NOMO-1 (cell line): ENCODE data around the gene PCDHGB6.
"Not testable (repeated sequence)": the region's sequence is repeated elsewhere in the genome, so short reads cannot be mapped to it uniquely, and the experiment has no call there.

Experiments used
- DNase-seq, 2 experiments: peaks; one replicate each; lab custom pipeline; 2025; ENCODE audit not compliant: unreplicated experiment in 2 of 2; lab: John Stamatoyannopoulos, UW

The PCDHGB6 gene

DNA sequence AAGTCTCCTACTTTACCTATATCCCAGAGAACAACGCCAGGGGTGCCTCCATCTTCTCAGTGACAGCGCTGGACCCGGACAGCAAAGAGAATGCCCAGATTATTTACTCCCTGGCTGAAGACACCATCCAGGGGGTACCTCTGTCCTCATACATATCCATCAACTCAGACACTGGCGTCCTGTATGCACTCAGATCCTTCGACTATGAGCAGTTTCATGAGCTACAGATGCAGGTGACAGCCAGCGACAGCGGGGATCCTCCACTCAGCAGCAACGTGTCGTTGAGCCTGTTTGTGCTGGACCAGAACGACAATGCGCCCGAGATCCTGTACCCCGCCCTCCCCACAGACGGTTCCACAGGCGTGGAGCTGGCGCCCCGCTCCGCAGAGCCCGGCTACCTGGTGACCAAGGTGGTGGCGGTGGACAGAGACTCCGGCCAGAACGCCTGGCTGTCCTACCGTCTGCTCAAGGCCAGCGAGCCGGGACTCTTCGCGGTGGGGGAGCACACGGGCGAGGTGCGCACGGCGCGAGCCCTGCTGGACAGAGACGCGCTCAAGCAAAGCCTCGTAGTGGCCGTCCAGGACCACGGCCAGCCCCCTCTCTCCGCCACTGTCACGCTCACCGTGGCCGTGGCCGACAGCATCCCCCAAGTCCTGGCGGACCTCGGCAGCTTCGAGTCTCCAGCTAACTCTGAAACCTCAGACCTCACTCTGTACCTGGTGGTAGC, 6.9 kb downstream of the PCDHGB6 start:
- not testable (repeated sequence) for DNase-seq

DNA sequence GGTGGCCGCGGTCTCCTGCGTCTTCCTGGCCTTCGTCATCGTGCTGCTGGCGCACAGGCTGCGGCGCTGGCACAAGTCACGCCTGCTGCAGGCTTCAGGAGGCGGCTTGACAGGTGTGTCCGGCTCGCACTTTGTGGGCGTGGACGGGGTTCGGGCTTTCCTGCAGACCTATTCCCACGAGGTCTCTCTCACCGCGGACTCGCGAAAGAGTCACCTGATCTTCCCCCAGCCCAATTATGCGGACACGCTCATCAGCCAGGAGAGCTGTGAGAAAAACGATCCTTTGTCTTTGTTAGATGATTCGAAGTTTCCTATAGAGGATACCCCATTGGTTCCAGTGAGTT, 7.4 kb downstream of the PCDHGB6 start:
- not testable (repeated sequence) for DNase-seq

GRCh38 chr5:141417494-141418172, 9.8 kb downstream of the PCDHGB6 start, which contains the start of gene PCDHGB7:
Gene PCDHGB7, plus strand, starts transcription at chr5:141417677. Its CDS starts 183 bp downstream, at chr5:141417860.
- peak; percentile 31 to 38 for DNase-seq

GRCh38 chr5:141419074-141419880, 11.5 kb downstream of the PCDHGB6 start:
- no peak for DNase-seq

DNA sequence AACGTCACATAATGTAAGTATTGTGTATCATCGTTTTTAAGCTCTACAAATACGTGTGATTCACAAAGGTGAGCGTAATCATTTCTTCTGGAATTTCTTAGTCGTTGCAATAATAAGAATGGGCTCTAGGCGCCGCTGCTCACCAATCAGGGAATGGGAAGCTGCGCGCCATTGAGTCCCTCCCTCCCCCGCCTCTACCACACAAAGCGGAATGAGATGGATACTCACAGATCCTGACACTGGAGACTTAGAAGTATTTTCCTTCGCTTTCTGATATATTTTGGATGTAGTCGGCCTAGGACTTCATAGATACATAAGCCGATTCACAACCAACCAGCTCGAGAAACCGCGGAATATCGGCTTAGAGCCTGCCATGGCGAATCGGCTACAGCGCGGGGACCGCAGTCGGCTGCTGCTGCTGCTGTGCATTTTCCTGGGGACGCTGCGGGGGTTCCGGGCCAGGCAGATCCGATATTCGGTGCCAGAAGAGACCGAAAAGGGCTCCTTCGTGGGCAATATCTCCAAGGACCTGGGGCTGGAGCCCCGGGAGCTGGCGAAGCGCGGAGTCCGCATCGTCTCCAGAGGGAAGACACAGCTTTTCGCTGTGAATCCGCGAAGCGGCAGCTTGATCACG, 13.2 kb downstream of the PCDHGB6 start, which contains the start of gene PCDHGA11:
Gene PCDHGA11, plus strand, starts transcription at position 197 of the 634 bp plus-strand sequence. Its CDS starts 177 bp downstream, at position 374.
- DNase-seq = peak; percentile 42 to 45

- DNase-seq = no peak
Measured at GRCh38 chr5:141421489-141421855, 13.7 kb downstream of the PCDHGB6 start.

- no peak for DNase-seq
Measured at GRCh38 chr5:141422742-141423291, 15.0 kb downstream of the PCDHGB6 start.

DNA sequence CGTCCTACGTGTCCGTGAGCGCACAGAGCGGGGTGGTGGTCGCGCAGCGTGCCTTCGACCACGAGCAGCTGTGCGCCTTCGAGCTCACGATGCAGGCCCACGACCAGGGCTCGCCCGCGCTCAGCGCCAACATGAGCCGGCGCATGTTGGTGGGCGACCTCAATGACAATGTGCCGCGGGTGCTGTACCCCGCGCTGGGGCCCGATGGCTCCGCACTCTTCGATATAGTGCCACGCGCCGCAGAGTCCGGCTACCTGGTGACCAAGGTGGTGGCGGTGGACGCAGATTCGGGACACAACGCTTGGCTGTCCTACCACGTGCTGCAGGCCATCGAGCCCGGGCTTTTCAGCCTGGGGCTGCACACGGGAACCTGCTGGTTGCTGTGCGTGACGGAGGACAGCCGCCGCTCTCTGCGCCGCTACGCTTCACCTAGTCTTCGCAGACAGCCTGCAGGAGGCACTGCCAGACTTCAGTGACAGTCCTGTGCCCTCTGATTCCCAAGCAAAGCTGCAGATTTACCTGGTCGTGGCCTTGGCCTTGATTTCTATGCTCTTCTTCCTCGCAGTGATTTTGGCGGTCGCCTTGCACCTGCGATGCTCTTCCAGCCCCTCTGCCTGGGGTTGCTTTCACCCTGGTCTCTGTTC, 20.1 kb downstream of the PCDHGB6 start:
- DNase-seq = no peak

GRCh38 chr5:141430332-141431113, 22.7 kb downstream of the PCDHGB6 start, which contains the start of gene PCDHGA12:
Gene PCDHGA12, plus strand, starts transcription at chr5:141430507. Its CDS starts 253 bp downstream, at chr5:141430760.
- peak in 1 of 2 experiments; percentile 11 for DNase-seq

GRCh38 chr5:141431286-141431685, 23.5 kb downstream of the PCDHGB6 start:
- DNase-seq = no peak

- not testable (repeated sequence) for DNase-seq
Measured at GRCh38 chr5:141432308-141432707, 24.5 kb downstream of the PCDHGB6 start.

GRCh38 chr5:141432726-141433125, 24.9 kb downstream of the PCDHGB6 start:
- not testable (repeated sequence) for DNase-seq

- no peak for DNase-seq
Measured at GRCh38 chr5:141434006-141434405, 26.2 kb downstream of the PCDHGB6 start.

- DNase-seq = no peak
Measured at GRCh38 chr5:141437221-141437620, 29.4 kb downstream of the PCDHGB6 start.

DNA sequence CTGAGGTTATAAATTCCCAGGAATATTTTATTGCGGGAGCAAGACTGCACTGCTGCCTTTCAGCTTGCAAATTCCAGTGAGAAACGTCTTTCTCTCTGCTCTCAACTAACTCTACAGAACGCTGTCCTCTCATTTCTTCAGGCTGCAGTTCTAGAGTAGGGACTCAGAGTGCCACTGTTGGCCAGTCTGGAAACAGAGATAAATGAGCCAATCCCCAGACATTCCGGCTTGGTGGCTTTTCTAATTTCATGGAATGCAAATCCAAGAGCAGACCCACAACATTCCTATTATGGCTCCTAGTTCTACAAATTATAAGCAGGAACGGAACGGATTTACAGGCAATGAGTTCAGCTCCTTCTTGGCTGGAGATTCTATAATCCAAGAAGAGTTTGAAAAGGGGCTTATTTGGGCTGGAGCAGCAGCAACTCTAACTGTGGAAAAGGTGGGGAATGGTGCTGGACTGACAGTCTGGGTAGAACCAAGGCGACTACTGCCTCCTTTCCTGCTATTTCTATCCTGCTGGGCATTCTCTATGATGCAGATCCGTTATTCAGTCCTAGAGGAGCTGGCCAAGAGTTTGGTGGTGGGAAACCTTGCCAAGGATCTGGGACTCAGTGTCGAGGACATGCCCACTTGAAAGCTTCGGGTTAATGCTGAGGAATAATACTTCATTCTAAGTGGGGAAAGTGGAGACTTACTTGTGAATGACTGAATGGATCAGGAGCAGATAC, 31.8 kb downstream of the PCDHGB6 start:
- no peak for DNase-seq

DNA sequence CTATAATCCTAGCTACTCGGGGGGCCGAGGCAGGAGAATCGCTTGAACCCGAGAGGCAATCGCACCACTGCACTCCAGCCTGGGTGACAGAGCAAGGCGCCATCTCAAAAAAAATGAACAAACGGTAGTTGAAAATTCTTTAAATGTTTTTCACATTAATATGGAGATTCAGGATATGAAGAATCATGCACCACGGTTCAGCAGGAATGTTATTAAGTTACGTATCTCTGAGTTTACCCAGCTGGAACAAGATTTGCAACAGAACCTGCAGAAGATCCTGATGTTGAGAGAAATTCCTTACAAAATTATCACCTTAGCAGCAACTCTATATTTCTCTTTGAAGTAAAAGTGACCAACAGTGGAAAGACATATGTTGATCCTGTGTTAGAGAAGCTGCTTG, 32.5 kb downstream of the PCDHGB6 start:
- DNase-seq = no peak

- DNase-seq = no peak
Measured at GRCh38 chr5:141441571-141442170, 33.9 kb downstream of the PCDHGB6 start.
